Thyroid gland (tissue), 4 donors: ENCODE data around the gene RPRML.
"Not testable (repeated sequence)": the region's sequence is repeated elsewhere in the genome, so short reads cannot be mapped to it uniquely, and the experiment has no call there.

Experiments used
- CTCF ChIP-seq, 6 experiments: fragments of 200-600 bp in 3 of 6; fragments of 450-650 bp in 3 of 6; sonication (generic) in 3 of 6; IDR thresholded peaks; one replicate each; pipeline ENCODE4 v1.5.1; 2016 to 2019; ENCODE audit warnings: antibody characterized with exemption in 6 of 6, mild to moderate bottlenecking in 2 of 6, inconsistent platforms in 1 of 6, moderate library complexity in 1 of 6
- POLR2A ChIP-seq, 2 donors: fragments of 450-650 bp; IDR thresholded peaks; one replicate each; pipeline ENCODE4 v1.6.1; 2017; ENCODE audit warnings: antibody characterized with exemption in 2 of 2, mild to moderate bottlenecking in 2 of 2, moderate library complexity in 1 of 2

GRCh38 chr17:46987927-46988326 is 8.9 kb upstream of the RPRML start:
- not testable (repeated sequence) for TF ChIP-seq CTCF, POLR2A (IDR thresholded peaks at IDR 0.05)
